ENCODE results near the gene EDEM2. TPM values are rescaled to one million over a fixed set of nuclear protein-coding genes. Genes with fewer than 3 reads are reported as not detected.
"Not testable (repeated sequence)": the region's sequence is repeated elsewhere in the genome, so short reads cannot be mapped to it uniquely, and the experiment has no call there.

EDEM2 gene
- polyA plus RNA-seq, 2 of the 4 experiments (the other 2 are of a cell fraction): 41.6 to 51.2 TPM

- 0 out of 2 replicates have a peak, but pooled peaks have one; percentile 11 for TF ChIP-seq E2F6 (IDR thresholded peaks at IDR 0.05; ENCODE audit: borderline replicate concordance, low read depth)
- TF ChIP-seq POLR2A (IDR thresholded peaks at IDR 0.05; ENCODE audit: low read length): peak; percentile 55
These were observed 24.8 kb upstream of the EDEM2 start, which contains the start of gene PROCR (continued) for GRCh38 chr20:35171753-35172433.

GRCh38 chr20:35171438-35171752 is 24.3 kb upstream of the EDEM2 start:
- Histone ChIP-seq H3K4me3 (peak overlapping the region; percentile 61; the same call in 1 of the 3 replicates), H3K4me2 (peak overlapping the region; percentile 77), H3K9me3 (no peaks in the 10 kb centered on the region), H3K4me1 (peaks cover 25% of the 10 kb centered on the region), H3K27ac (peak overlapping the region; percentile 85 to 87)
- ChIA-PET POLR2A (no interaction called here), CTCF (interaction anchor here (1.0 to 2.5 kb wide), 3 partner anchors 75 to 94 kb away, joined by 3 to 9 read pairs (median 4); no protein-coding TSS in a partner anchor)
- FAIRE-seq (no peak), ATAC-seq (no peak), DNase-seq (ENCODE audit: low read depth in 1 of 2, low spot score in 1 of 2) (no peak)
- no peak for TF ChIP-seq HES2 (IDR thresholded peaks at IDR 0.05)
- 0 out of 2 replicates have a peak, but pooled peaks have one; percentile 10 for TF ChIP-seq E2F6 (IDR thresholded peaks at IDR 0.05; ENCODE audit: borderline replicate concordance, low read depth)
- 61% methylated on average over 1 of the region's 1 CpG for WGBS (ENCODE audit: missing lambda C conversion rate)

GRCh38 chr20:35168701-35169409 is 21.7 kb upstream of the EDEM2 start:
- not testable (repeated sequence) for FAIRE-seq; H3K4me3 ChIP-seq; H3K4me2 ChIP-seq; H3K9me3 ChIP-seq; ATAC-seq; DNase-seq (ENCODE audit: low read depth in 1 of 2, low spot score in 1 of 2)
- WGBS (ENCODE audit: missing lambda C conversion rate): 79% methylated on average over 4 of the region's 4 CpGs
- ChIA-PET CTCF (interaction anchor here (0.7 to 2.5 kb wide), 4 partner anchors 24 to 599 kb away, joined by 4 to 9 read pairs (median 5); no protein-coding TSS in a partner anchor), POLR2A (interaction anchor here (0.6 kb wide), 1 partner anchor 1666 kb away, joined by 3 read pairs; no protein-coding TSS in a partner anchor)
- Histone ChIP-seq H3K4me1 (peaks cover 16% of the 10 kb centered on the region), H3K27ac (0 out of 6 replicates have a peak overlapping the region, but pooled peaks of 1 of the 2 experiments have one; percentile 13)

- ATAC-seq (no peak), FAIRE-seq (no peak), DNase-seq (ENCODE audit: low read depth in 1 of 2, low spot score in 1 of 2) (no peak)
- ChIA-PET CTCF (interaction anchor here (0.7 to 2.8 kb wide), 2 partner anchors 101 to 291 kb away, joined by 3 to 14 read pairs; partner anchors contain the start of gene ACSS2), POLR2A (no interaction called here)
- peaks cover 7% of the 10 kb centered on the region for H3K4me1 ChIP-seq
- H3K27ac ChIP-seq: no peak overlapping the region
- no peaks in the 10 kb centered on the region for H3K9me3 ChIP-seq
- H3K4me3 ChIP-seq: no peak overlapping the region
- 100% methylated on average over 1 of the region's 1 CpG for WGBS (ENCODE audit: missing lambda C conversion rate)
- TF ChIP-seq JUNB (IDR thresholded peaks at IDR 0.05) (no peak), ZFP36 (IDR thresholded peaks at IDR 0.05; ENCODE audit: borderline replicate concordance, partially characterized antibody) (peak; percentile 55), JUN (IDR thresholded peaks at IDR 0.05) (no peak)
- no peak overlapping the region for H3K4me2 ChIP-seq
These were observed 20.7 kb upstream of the EDEM2 start for GRCh38 chr20:35167787-35168186.

DNA sequence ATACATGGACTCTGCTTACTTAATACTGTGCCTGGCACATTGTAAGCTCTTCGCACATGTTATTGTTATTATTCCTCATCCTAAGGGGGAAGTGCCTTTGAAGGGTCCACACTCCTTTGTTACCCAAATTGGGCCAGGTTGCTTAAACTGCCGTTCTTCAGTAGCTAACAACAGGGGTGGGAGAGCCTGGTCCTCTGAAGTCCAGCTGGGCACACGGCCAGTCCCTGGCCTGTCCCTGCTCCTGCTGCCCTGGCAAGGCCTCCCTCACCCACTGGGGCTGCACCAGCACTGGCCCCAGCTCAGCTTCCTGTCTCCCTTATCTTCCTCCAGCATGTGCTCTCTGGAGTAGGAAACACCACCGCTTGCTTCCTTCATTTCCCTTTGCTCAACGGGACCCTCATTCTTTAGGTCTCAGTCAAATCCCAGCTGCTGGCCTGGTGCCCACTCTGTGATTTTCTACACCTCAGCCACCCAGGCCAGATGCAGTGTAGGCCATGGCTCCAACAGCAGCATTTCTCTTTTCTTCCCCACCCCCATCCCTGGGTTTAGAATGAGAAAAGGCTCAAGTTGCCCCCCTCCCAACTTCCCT is 19.2 kb upstream of the EDEM2 start:
- ATAC-seq (peak; percentile 43 to 61; a peak in 5 of 6 replicates), FAIRE-seq (no peak), DNase-seq (ENCODE audit: low read depth in 1 of 2, low spot score in 1 of 2) (no peak)
- TF ChIP-seq ESRRA (IDR thresholded peaks at IDR 0.05; ENCODE audit: borderline replicate concordance, low read length): no peak
- no peak for TF ChIP-seq RNF2 (IDR thresholded peaks at IDR 0.05; ENCODE audit: borderline replicate concordance, low read depth)
- no peak for TF ChIP-seq USF2 (IDR thresholded peaks at IDR 0.05)
- TF ChIP-seq, protein P1, sequence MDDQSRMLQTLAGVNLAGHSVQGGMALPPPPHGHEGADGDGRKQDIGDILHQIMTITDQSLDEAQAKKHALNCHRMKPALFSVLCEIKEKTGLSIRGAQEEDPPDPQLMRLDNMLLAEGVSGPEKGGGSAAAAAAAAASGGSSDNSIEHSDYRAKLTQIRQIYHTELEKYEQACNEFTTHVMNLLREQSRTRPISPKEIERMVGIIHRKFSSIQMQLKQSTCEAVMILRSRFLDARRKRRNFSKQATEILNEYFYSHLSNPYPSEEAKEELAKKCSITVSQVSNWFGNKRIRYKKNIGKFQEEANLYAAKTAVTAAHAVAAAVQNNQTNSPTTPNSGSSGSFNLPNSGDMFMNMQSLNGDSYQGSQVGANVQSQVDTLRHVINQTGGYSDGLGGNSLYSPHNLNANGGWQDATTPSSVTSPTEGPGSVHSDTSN (IDR thresholded peaks at IDR 0.05): no peak
- TF ChIP-seq HMGXB4 (CRISPR knock-in tag; IDR thresholded peaks at IDR 0.05; ENCODE audit: borderline replicate concordance): no peak
- TF ChIP-seq SREBF2 (IDR thresholded peaks at IDR 0.05): no peak
- Histone ChIP-seq H3K9me3 (no peaks in the 10 kb centered on the region), H3K4me2 (no peak overlapping the region), H3K4me1 (peaks cover 5% of the 10 kb centered on the region), H3K4me3 (no peak overlapping the region), H3K27ac (peak overlapping the region in 1 of 2 experiments; percentile 52; a peak in 2 of 6 replicates)
- CTCF ChIA-PET: interaction anchor here (0.6 to 2.8 kb wide), 7 partner anchors 20 to 678 kb away, joined by 3 to 14 read pairs (median 3); partner anchors contain the start of genes EDEM2 and TRPC4AP
- POLR2A ChIA-PET: no interaction called here
- 60% methylated on average over 5 of the region's 5 CpGs for WGBS (ENCODE audit: missing lambda C conversion rate)
